Natural killer cell (primary cell): Measurements from ENCODE around the gene THPO. TPM values are rescaled to one million over a fixed set of nuclear protein-coding genes. Genes with fewer than 3 reads are reported as not detected.
A peak's percentile ranks its signal among the peaks of the same experiment; 100 is the strongest.

ENCODE experiments used
- ATAC-seq, 3 donors: fragments of 150-1000 bp in 2 of 3; fragments of 200-7000 bp in 1 of 3; cut with Tn5 transposase; 1 replicate in 1 of 3; 2 replicates in 2 of 3; pipeline ENCODE4 v1.10.0; 2021; ENCODE audit warnings: mild to moderate bottlenecking in 2 of 3, moderate library complexity in 2 of 3
- DNase-seq, 2 donors: peaks; one replicate each; pipeline versions ENCODE4 v3.0.0 to v3.0.0-alpha.2; 2013 to 2021; ENCODE audit warnings: mixed read lengths in 1 of 2
- H3K27ac ChIP-seq: one replicate; pipeline ENCODE4 v1.5.1; 2013; ENCODE audit warnings: mild to moderate bottlenecking, low read length
- H3K27me3 ChIP-seq: one replicate; pipeline ENCODE4 v1.6.1; 2013; ENCODE audit warnings: low read length; ENCODE audit not compliant: control insufficient read depth, insufficient read depth
- H3K36me3 ChIP-seq: one replicate; pipeline ENCODE4 v1.6.1; 2013; ENCODE audit warnings: low read length; ENCODE audit not compliant: control insufficient read depth, insufficient read depth
- H3K4me1 ChIP-seq: one replicate; pipeline ENCODE4 v1.6.1; 2013; ENCODE audit warnings: low read length; ENCODE audit not compliant: control insufficient read depth, insufficient read depth
- H3K4me3 ChIP-seq: one replicate; pipeline ENCODE4 v1.5.1; 2013; ENCODE audit warnings: low read length
- H3K9me3 ChIP-seq: one replicate; pipeline ENCODE4 v1.6.1; 2013; ENCODE audit warnings: low read length; ENCODE audit not compliant: control insufficient read depth, insufficient read depth
- H3K27ac Mint-ChIP-seq, 2 donors: one replicate each; pipeline ENCODE4 v1.8.0; 2022; ENCODE audit warnings: mild to moderate bottlenecking in 2 of 2, mixed read lengths in 2 of 2, moderate library complexity in 1 of 2
- H3K27me3 Mint-ChIP-seq, 2 donors: one replicate each; pipeline ENCODE4 v1.8.0; 2022; ENCODE audit warnings: low read depth in 2 of 2, mixed read lengths in 2 of 2
- H3K36me3 Mint-ChIP-seq: one replicate; pipeline ENCODE4 v1.8.0; 2022; ENCODE audit warnings: mixed read lengths
- H3K4me1 Mint-ChIP-seq, 2 donors: one replicate each; pipeline ENCODE4 v1.8.0; 2022; ENCODE audit warnings: mixed read lengths in 2 of 2
- H3K4me3 Mint-ChIP-seq: one replicate; pipeline ENCODE4 v1.8.0; 2022; ENCODE audit warnings: mild to moderate bottlenecking, moderate library complexity, mixed read lengths
- H3K9me3 Mint-ChIP-seq, 2 donors: one replicate each; pipeline ENCODE4 v1.8.0; 2022; ENCODE audit warnings: mixed read lengths in 2 of 2
- CTCF ChIP-seq: fragments of 200-600 bp; IDR thresholded peaks from one replicate; pipeline ENCODE4 v1.8.0; 2022; ENCODE audit warnings: antibody characterized with exemption
- WGBS: methylation state at CpG from one replicate; pipeline ENCODE4 v1.1.7; 2013; ENCODE audit warnings: missing lambda C conversion rate; ENCODE audit not compliant: insufficient coverage; 5-methylcytosine and 5-hydroxymethylcytosine counted together
- intact Hi-C: fragments of 100-400 bp; cut with micrococcal nuclease; formaldehyde crosslinking; loops from one replicate; pipeline ENCODE4 v1.14.2; 2022
- total RNA-seq, 4 donors: library from RNA; stranded (reverse); fragments of 120-200 nt in 1 of 4; gene quantifications; one replicate each; pipeline versions ENCODE4 v1.2.3 to v1.2.4, GENCODE V29; 2013 to 2022

The THPO gene
- total RNA-seq, 3 donors from 2014 or later (not counting 1 experiment from before 2014, with no cell fraction given): not detected

- H3K27ac ChIP-seq: no peak overlapping the region
- no peaks in the 10 kb centered on the region for H3K27me3 ChIP-seq
- Mint-ChIP-seq H3K4me1 (peaks cover 0 to 19% of the 10 kb centered on the region in 2 donors), H3K36me3 (no peaks in the 10 kb centered on the region), H3K27me3 (peaks cover 0 to 3% of the 10 kb centered on the region in 2 donors), H3K27ac (no peak overlapping the region), H3K9me3 (no peaks in the 10 kb centered on the region), H3K4me3 (no peak overlapping the region)
- H3K9me3 ChIP-seq: no peaks in the 10 kb centered on the region
- 92% methylated on average over 24 of the region's 24 CpGs for WGBS
- peaks cover 27% of the 10 kb centered on the region for H3K4me1 ChIP-seq
- no peak overlapping the region for H3K4me3 ChIP-seq
- no peaks in the 10 kb centered on the region for H3K36me3 ChIP-seq
- intact Hi-C loops: no loop called here
- DNase-seq (no peak), ATAC-seq (no peak)
- TF ChIP-seq CTCF: no peak
Observed at GRCh38 chr3:184357248-184358123, 20.5 kb downstream of the THPO start.

- Histone ChIP-seq H3K9me3 (no peaks in the 10 kb centered on the region), H3K4me3 (no peak overlapping the region), H3K4me1 (peaks cover 10% of the 10 kb centered on the region), H3K27ac (no peak overlapping the region), H3K27me3 (no peaks in the 10 kb centered on the region), H3K36me3 (no peaks in the 10 kb centered on the region)
- H3K4me3 Mint-ChIP-seq: no peak overlapping the region
- peak overlapping the region in 1 of 2 donors; percentile 69 for H3K27ac Mint-ChIP-seq
- H3K27me3 Mint-ChIP-seq: peaks cover 0 to 3% of the 10 kb centered on the region in 2 donors
- no peaks in the 10 kb centered on the region for H3K9me3 Mint-ChIP-seq
- peaks cover 0 to 7% of the 10 kb centered on the region in 2 donors for H3K4me1 Mint-ChIP-seq
- intact Hi-C loops: no loop called here
- DNase-seq (no peak), ATAC-seq (no peak)
- H3K36me3 Mint-ChIP-seq: no peaks in the 10 kb centered on the region
- WGBS: 92% methylated on average over 18 of the region's 18 CpGs
- TF ChIP-seq CTCF: no peak
Observed at GRCh38 chr3:184355261-184356040, 22.6 kb downstream of the THPO start.

GRCh38 chr3:184354754-184355153, 23.3 kb downstream of the THPO start:
- WGBS: 84% methylated on average over 8 of the region's 8 CpGs
- H3K4me1 Mint-ChIP-seq: peaks cover 0 to 1% of the 10 kb centered on the region in 2 donors
- peak overlapping the region in 1 of 2 donors; percentile 69 for H3K27ac Mint-ChIP-seq
- Histone ChIP-seq H3K9me3 (no peaks in the 10 kb centered on the region), H3K27ac (no peak overlapping the region), H3K4me1 (peaks cover 10% of the 10 kb centered on the region), H3K36me3 (no peaks in the 10 kb centered on the region), H3K4me3 (no peak overlapping the region), H3K27me3 (no peaks in the 10 kb centered on the region)
- no peak for ATAC-seq
- no peaks in the 10 kb centered on the region for H3K9me3 Mint-ChIP-seq
- no peak for DNase-seq
- intact Hi-C loops: loop anchor here (1.0 kb wide), 1 partner anchor 159 kb away; no protein-coding TSS in a partner anchor
- no peaks in the 10 kb centered on the region for H3K36me3 Mint-ChIP-seq
- H3K4me3 Mint-ChIP-seq: no peak overlapping the region
- peaks cover 0 to under 1% of the 10 kb centered on the region in 2 donors for H3K27me3 Mint-ChIP-seq
- TF ChIP-seq CTCF: no peak
